Ovary (tissue), 9 donors: Measurements from ENCODE around the gene SETD4. TPM values are rescaled to one million over a fixed set of nuclear protein-coding genes. Genes with fewer than 3 reads are reported as not detected.
A peak's percentile ranks its signal among the peaks of the same experiment; 100 is the strongest.

Source experiments
- DNase-seq, 5 donors: peaks; one replicate each; pipeline ENCODE4 v3.0.0-alpha.2; 2019 to 2020
- H3K27ac ChIP-seq, 2 donors: fragments of 200-600 bp; one replicate each; pipeline versions ENCODE4 v1.5.1 to v1.8.0; 2019 to 2022
- H3K27me3 ChIP-seq: fragments of 200-600 bp; one replicate; pipeline ENCODE4 v1.8.0; 2022
- H3K36me3 ChIP-seq: fragments of 200-600 bp; sonication (generic); one replicate; pipeline ENCODE4 v1.5.1; 2019
- H3K4me1 ChIP-seq: one replicate; pipeline ENCODE4 v1.8.1; 2013; ENCODE audit warnings: mild to moderate bottlenecking, moderate library complexity; ENCODE audit not compliant: insufficient read depth
- H3K4me3 ChIP-seq: fragments of 200-600 bp; sonication (generic); one replicate; pipeline ENCODE4 v1.5.1; 2017
- H3K9me3 ChIP-seq, 2 donors: fragments of 200-600 bp in 1 of 2; sonication (generic) in 1 of 2; one replicate each; pipeline versions ENCODE4 v1.5.1 to v1.8.1; 2013 to 2019; ENCODE audit warnings: mild to moderate bottlenecking in 1 of 2, moderate library complexity in 1 of 2
- CTCF ChIP-seq, 3 donors: fragments of 450-650 bp in 2 of 3; fragments of 200-600 bp in 1 of 3; IDR thresholded peaks; one replicate each; pipeline versions ENCODE4 v1.5.1 to v1.8.0; 2016 to 2022; ENCODE audit warnings: antibody characterized with exemption in 3 of 3, mild to moderate bottlenecking in 1 of 3
- EP300 ChIP-seq: sonication (generic); formaldehyde crosslinking; IDR thresholded peaks from one replicate; pipeline ENCODE4 v1.6.1; 2017; ENCODE audit warnings: antibody characterized with exemption
- POLR2A ChIP-seq: fragments of 450-650 bp; IDR thresholded peaks from one replicate; pipeline ENCODE4 v1.6.1; 2017; ENCODE audit warnings: antibody characterized with exemption, mild to moderate bottlenecking, moderate library complexity
- WGBS, 3 donors: extraction: QIAGEN DNeasy Blood & Tissue Kit in 1 of 3; methylation state at CpG; one replicate each; pipeline versions ENCODE4 v1.1.5 to v1.1.7; 2013 to 2017; 5-methylcytosine and 5-hydroxymethylcytosine counted together
- intact Hi-C, 4 donors: fragments of 100-400 bp; cut with DNase I; formaldehyde crosslinking; loops; one replicate each; pipeline versions ENCODE4 v1.11.0 to v1.15.1; 2022 to 2023
- polyA plus RNA-seq, 2 donors: library from polyadenylated mRNA; stranded (reverse); fragments of 200-250 nt in 1 of 2; fragments of 350-450 nt in 1 of 2; fragmentation: Illumina TruSeq in 1 of 2; extraction: RNeasy Lipid Tissue Mini Kit (QIAGEN cat#74804) in 1 of 2; gene quantifications; one replicate each; pipeline ENCODE4 v1.2.3, GENCODE V29; 2013 to 2014
- total RNA-seq, 7 donors: library from RNA; depleted of rRNA in 2 of 7; stranded (reverse); fragments of >200 nt in 2 of 7; fragmentation: NEBNext Ultra II Directional in 3 of 7; extraction: Animal tissue kit (Norgen Biotek cat#: 25700) in 3 of 7; gene quantifications; one replicate each; pipeline versions ENCODE4 v1.1.0 to v1.2.4, GENCODE V29; 2016 to 2023
- donor health status: DM: no; HTN: no; CAD: no; lungs with moderate emphysema.
- donor health status: DM: no; HTN: no; CAD: no.
- donor health status: Bipolar disorder and iron deficiency.
- donor health status: DM: yes; HTN: yes; CAD: no.
- donor health status: DM: no; HTN: no; CAD: no.
- donor health status: DM: yes; HTN: yes; CAD: no.

SETD4 gene
- total and polyA plus RNA-seq, 9 donors = 11.6 to 22.9 (median 15.6) TPM

DNA sequence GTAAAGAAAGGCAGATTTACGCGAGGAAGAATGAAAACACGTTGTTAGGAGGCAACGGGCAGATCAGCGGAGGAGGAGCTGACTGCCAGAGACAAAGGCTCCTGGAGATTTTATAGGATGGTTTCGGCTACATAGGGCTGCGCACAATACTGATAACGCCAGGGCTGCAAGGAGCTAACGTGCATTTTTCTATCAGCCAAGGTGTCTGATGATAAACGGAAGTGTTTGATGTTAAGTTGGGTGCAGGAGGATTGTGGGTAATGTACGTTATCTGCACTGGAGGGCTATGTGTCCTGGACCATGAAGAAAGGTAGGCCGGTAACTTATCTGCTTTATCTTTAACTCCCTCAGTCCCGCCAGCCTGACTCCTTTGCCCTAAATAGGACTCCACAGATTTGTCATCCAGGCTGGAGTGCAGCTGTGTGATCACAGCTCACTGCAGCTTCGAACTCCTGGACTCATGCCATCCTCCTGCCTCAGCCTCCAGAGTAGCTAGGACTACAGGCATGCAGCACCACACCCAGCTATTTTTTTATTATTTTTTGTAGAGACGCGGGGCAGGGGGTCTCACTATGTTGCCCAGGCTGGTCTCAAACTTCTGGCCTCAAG is 29.6 kb downstream of the SETD4 start:
- DNase-seq = no peak
- Histone ChIP-seq H3K36me3 (no peaks in the 10 kb centered on the region), H3K27me3 (no peaks in the 10 kb centered on the region), H3K4me3 (no peak overlapping the region), H3K9me3 (no peaks in the 10 kb centered on the region), H3K4me1 (no peaks in the 10 kb centered on the region), H3K27ac (no peak overlapping the region)
- TF ChIP-seq POLR2A (no peak), EP300 (no peak), CTCF (IDR thresholded peaks at IDR 0.05) (no peak)
- intact Hi-C loops = loop anchor here in 1 of 4 donors (5.0 kb wide), 1 partner anchor 98 kb away; no protein-coding TSS in a partner anchor
- WGBS, 3 donors = 29 to 35% (median 29%) methylated on average over 16 of the region's 16 CpGs

DNA sequence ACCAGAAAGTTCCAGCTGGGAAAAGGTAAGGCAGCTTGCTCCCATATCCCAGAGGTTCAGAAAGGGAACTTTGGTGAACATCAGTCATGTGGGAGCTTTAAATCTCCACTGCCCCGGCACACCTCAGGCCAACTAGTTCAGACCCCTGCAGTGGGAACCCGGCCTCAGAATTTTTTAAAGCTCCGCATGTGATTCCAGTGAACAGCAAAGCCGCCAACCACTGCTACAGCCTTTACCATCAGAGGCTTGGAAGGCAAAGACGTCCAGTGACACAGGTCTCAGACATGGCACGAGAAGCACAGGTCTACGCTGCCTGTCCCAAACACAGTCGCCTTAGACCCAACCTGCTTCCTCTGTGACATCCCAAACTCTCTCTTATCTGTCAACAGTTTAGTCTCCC is 31.0 kb downstream of the SETD4 start:
- no peaks in the 10 kb centered on the region for H3K9me3 ChIP-seq
- no peak overlapping the region for H3K27ac ChIP-seq
- H3K4me1 ChIP-seq = no peaks in the 10 kb centered on the region
- H3K36me3 ChIP-seq = no peaks in the 10 kb centered on the region
- no peak overlapping the region for H3K4me3 ChIP-seq
- 87 to 90% (median 88%) methylated on average over 8 of the region's 8 CpGs for WGBS, 3 donors
- no peak for TF ChIP-seq POLR2A
- TF ChIP-seq CTCF (IDR thresholded peaks at IDR 0.05) = no peak
- no peak for TF ChIP-seq EP300
- intact Hi-C loops = loop anchor here in 3 of 4 donors (5.0 to 10.0 kb wide), 3 partner anchors 1282 to 1335 kb away; no protein-coding TSS in a partner anchor
- DNase-seq = no peak
- no peaks in the 10 kb centered on the region for H3K27me3 ChIP-seq

DNA sequence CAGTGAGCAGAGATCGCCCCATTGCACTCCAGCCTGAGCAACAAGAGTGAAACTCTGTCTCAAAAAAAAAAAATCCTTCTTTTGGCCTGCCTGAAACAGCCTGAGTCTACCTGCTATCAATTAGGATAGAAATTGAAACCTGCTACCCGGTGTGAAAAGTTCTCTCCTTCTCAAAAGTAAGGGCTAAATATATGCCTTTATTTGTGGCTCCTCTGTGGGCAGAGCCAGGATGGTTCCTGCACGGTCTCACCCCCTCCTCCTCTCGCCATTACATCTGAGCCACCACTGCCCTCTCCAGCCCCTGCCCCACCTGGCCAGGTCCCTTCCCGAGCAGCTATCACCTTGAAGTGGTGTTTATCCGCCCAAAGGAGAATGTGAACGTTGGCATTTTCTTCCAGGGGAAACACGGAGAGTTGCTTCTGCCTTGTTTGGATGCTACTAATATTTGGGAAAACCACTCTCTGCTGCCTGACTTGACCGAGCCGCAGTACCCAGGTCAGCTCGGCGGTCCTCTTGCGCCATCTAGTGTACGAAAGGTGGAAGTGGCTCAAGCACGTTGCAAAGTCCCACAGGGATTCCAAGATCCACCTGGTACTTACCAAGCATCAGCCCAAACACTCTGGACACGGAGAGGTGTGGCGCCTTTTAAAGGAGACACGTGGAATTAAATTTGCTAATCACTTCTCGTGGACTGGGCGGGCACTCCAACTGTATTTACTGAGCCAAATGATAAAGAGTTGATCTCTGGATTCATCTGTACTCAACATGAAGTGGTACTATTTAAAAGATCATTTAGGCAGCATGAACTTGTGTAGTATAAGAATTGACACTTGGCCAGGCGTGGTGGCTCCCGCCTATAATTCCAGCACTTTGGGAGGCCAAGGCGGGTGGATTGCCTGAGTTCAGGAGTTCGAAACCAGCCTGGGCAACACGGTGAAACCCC is 31.9 kb downstream of the SETD4 start:
- Histone ChIP-seq H3K9me3 (no peaks in the 10 kb centered on the region), H3K4me3 (no peak overlapping the region), H3K27ac (no peak overlapping the region), H3K27me3 (no peaks in the 10 kb centered on the region), H3K4me1 (peaks cover 1% of the 10 kb centered on the region), H3K36me3 (no peaks in the 10 kb centered on the region)
- WGBS, 3 donors = 20 to 22% (median 21%) methylated on average over 25 of the region's 25 CpGs
- TF ChIP-seq POLR2A = no peak
- TF ChIP-seq CTCF (IDR thresholded peaks at IDR 0.05) = peak; percentile 82 to 85 (median 83)
- TF ChIP-seq EP300 = no peak
- DNase-seq = peak; percentile 64 to 81 (median 79)
- intact Hi-C loops = loop anchor here in 3 of 4 donors (5.0 to 10.0 kb wide), 3 partner anchors 1281 to 1334 kb away; no protein-coding TSS in a partner anchor

DNA sequence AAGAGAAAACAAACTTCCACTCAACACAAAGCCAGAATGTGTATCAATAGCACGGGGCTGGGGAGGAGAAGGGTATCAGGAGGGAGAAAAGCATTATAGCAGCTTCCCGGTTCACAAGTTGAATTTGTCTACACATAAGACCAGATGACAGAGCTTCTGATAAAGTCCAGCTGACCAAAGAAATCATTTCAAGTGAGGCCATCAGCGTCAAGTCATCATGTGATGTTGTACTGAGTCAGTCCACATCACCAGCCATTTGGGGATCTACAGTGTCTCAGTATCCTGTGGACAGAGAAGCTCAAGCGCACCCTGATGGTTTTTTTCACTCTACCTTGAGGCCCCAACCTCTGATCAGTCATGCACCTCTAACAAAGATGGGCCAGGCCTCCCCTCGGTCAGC is 33.0 kb downstream of the SETD4 start:
- TF ChIP-seq EP300 = no peak
- TF ChIP-seq POLR2A = no peak
- no peak for TF ChIP-seq CTCF (IDR thresholded peaks at IDR 0.05)
- Histone ChIP-seq H3K27me3 (no peaks in the 10 kb centered on the region), H3K9me3 (no peaks in the 10 kb centered on the region), H3K27ac (no peak overlapping the region), H3K4me1 (peaks cover 5% of the 10 kb centered on the region), H3K36me3 (no peaks in the 10 kb centered on the region), H3K4me3 (no peak overlapping the region)
- 74 to 84% (median 75%) methylated on average over 5 of the region's 5 CpGs for WGBS, 3 donors
- no peak for DNase-seq
- intact Hi-C loops = loop anchor here in 3 of 4 donors (5.0 to 10.0 kb wide), 3 partner anchors 1280 to 1333 kb away; no protein-coding TSS in a partner anchor
